ENCODE data around the gene RPS6KA2. TPM values are rescaled to one million over a fixed set of nuclear protein-coding genes. Genes with fewer than 3 reads are reported as not detected.

Gene RPS6KA2
- total RNA-seq, 1 experiment from 2014 or later = 18.5 TPM

- ChIA-PET CTCF (no interaction called here), POLR2A (ENCODE audit: unreplicated experiment) (no interaction called here)
- no peaks in the 10 kb centered on the region for H3F3A ChIP-seq (ENCODE audit: insufficient read depth, low read depth)
- H3K9me3 ChIP-seq (ENCODE audit: insufficient read depth, low read depth) = no peaks in the 10 kb centered on the region
- TF ChIP-seq CTCF (conservative IDR thresholded peaks at IDR 0.05) = no peak
- TF ChIP-seq EZH2 (IDR thresholded peaks at IDR 0.05; ENCODE audit: low read depth) = no peak
- H3K27ac ChIP-seq = no peak overlapping the region
- H3K4me2 ChIP-seq = no peak overlapping the region
- no peaks in the 10 kb centered on the region for H3K9me2 ChIP-seq (ENCODE audit: insufficient read depth)
- no peaks in the 10 kb centered on the region for H3K4me1 ChIP-seq (replicated peaks; ENCODE audit: insufficient read depth)
- H3K4me3 ChIP-seq = no peak overlapping the region
- H3K36me3 ChIP-seq (ENCODE audit: low read depth) = no peaks in the 10 kb centered on the region
- H4K20me1 ChIP-seq (ENCODE audit: insufficient read depth) = no peaks in the 10 kb centered on the region
- H2AFZ ChIP-seq = no peak overlapping the region
- no peaks in the 10 kb centered on the region for H3K27me3 ChIP-seq (ENCODE audit: insufficient read depth, low read depth)
- intact Hi-C loops (cut with micrococcal nuclease; ENCODE audit: unreplicated experiment) = no loop called here
- H3K79me2 ChIP-seq (ENCODE audit: low read depth) = no peaks in the 10 kb centered on the region
- no peak for DNase-seq
- no TSS peak for BruUV-seq (replicated peaks)
Measured at GRCh38 chr6:166366921-166367320, 260.1 kb downstream of the RPS6KA2 start.

GRCh38 chr6:166365806-166366205 lies 261.2 kb downstream of the RPS6KA2 start:
- peaks cover 4% of the 10 kb centered on the region; the same call in 1 of the 2 replicates for H3K4me1 ChIP-seq (replicated peaks; ENCODE audit: insufficient read depth)
- H3K27me3 ChIP-seq (ENCODE audit: insufficient read depth, low read depth) = no peaks in the 10 kb centered on the region
- TF ChIP-seq EZH2 (IDR thresholded peaks at IDR 0.05; ENCODE audit: low read depth) = no peak
- TF ChIP-seq CTCF (conservative IDR thresholded peaks at IDR 0.05) = no peak
- CTCF ChIA-PET = no interaction called here
- H3K79me2 ChIP-seq (ENCODE audit: low read depth) = no peaks in the 10 kb centered on the region
- no TSS peak for BruUV-seq (replicated peaks)
- H3K27ac ChIP-seq = no peak overlapping the region
- no peaks in the 10 kb centered on the region for H4K20me1 ChIP-seq (ENCODE audit: insufficient read depth)
- no peaks in the 10 kb centered on the region for H3K9me3 ChIP-seq (ENCODE audit: insufficient read depth, low read depth)
- no peak overlapping the region for H2AFZ ChIP-seq
- intact Hi-C loops (cut with micrococcal nuclease; ENCODE audit: unreplicated experiment) = no loop called here
- POLR2A ChIA-PET (ENCODE audit: unreplicated experiment) = no interaction called here
- H3F3A ChIP-seq (ENCODE audit: insufficient read depth, low read depth) = no peaks in the 10 kb centered on the region
- H3K4me2 ChIP-seq = no peak overlapping the region
- no peaks in the 10 kb centered on the region for H3K9me2 ChIP-seq (ENCODE audit: insufficient read depth)
- DNase-seq = no peak
- no peaks in the 10 kb centered on the region for H3K36me3 ChIP-seq (ENCODE audit: low read depth)
- H3K4me3 ChIP-seq = no peak overlapping the region

GRCh38 chr6:166365221-166365620 lies 261.8 kb downstream of the RPS6KA2 start:
- intact Hi-C loops (cut with micrococcal nuclease; ENCODE audit: unreplicated experiment) = no loop called here
- H3K27me3 ChIP-seq (ENCODE audit: insufficient read depth, low read depth) = no peaks in the 10 kb centered on the region
- no peaks in the 10 kb centered on the region for H3K9me2 ChIP-seq (ENCODE audit: insufficient read depth)
- no peaks in the 10 kb centered on the region for H3F3A ChIP-seq (ENCODE audit: insufficient read depth, low read depth)
- H3K9me3 ChIP-seq (ENCODE audit: insufficient read depth, low read depth) = no peaks in the 10 kb centered on the region
- no peaks in the 10 kb centered on the region for H3K36me3 ChIP-seq (ENCODE audit: low read depth)
- DNase-seq = no peak
- H3K27ac ChIP-seq = no peak overlapping the region
- no TSS peak for BruUV-seq (replicated peaks)
- H3K79me2 ChIP-seq (ENCODE audit: low read depth) = no peaks in the 10 kb centered on the region
- no peak overlapping the region for H3K4me2 ChIP-seq
- H3K4me3 ChIP-seq = no peak overlapping the region
- H4K20me1 ChIP-seq (ENCODE audit: insufficient read depth) = no peaks in the 10 kb centered on the region
- peaks cover 9% of the 10 kb centered on the region; the same call in 1 of the 2 replicates for H3K4me1 ChIP-seq (replicated peaks; ENCODE audit: insufficient read depth)
- TF ChIP-seq EZH2 (IDR thresholded peaks at IDR 0.05; ENCODE audit: low read depth) (no peak), CTCF (conservative IDR thresholded peaks at IDR 0.05) (no peak)
- no peak overlapping the region for H2AFZ ChIP-seq
- ChIA-PET POLR2A (ENCODE audit: unreplicated experiment) (no interaction called here), CTCF (no interaction called here)
